Right lobe of liver (tissue), 6 donors: ENCODE measurements around the gene BLID. TPM values are rescaled to one million over a fixed set of nuclear protein-coding genes. Genes with fewer than 3 reads are reported as not detected.
A peak's percentile ranks its signal among the peaks of the same experiment; 100 is the strongest.

Experiments
- ATAC-seq, 4 donors: fragments of 200-7000 bp; cut with Tn5 transposase; one replicate each; pipeline ENCODE4 v1.9.1; 2020; ENCODE audit warnings: mild to moderate bottlenecking in 4 of 4, moderate library complexity in 4 of 4
- DNase-seq, 3 donors: peaks; one replicate each; pipeline ENCODE4 v3.0.0-alpha.2; 2020
- H3K27ac ChIP-seq, 3 donors: fragments of 200-600 bp; one replicate each; pipeline ENCODE4 v1.8.0; 2022
- H3K27me3 ChIP-seq, 2 donors: fragments of 200-600 bp; one replicate each; pipeline ENCODE4 v1.8.0; 2022
- H3K36me3 ChIP-seq, 4 donors: fragments of 200-600 bp; sonication (generic) in 1 of 4; one replicate each; pipeline versions ENCODE4 v1.5.1 to v1.8.0; 2017 to 2022; ENCODE audit warnings: control low read depth in 1 of 4
- H3K4me1 ChIP-seq, 4 donors: fragments of 200-600 bp; sonication (generic) in 1 of 4; one replicate each; pipeline versions ENCODE4 v1.5.1 to v1.8.0; 2017 to 2022; ENCODE audit warnings: control low read depth in 1 of 4
- H3K4me3 ChIP-seq, 3 donors: fragments of 200-600 bp; one replicate each; pipeline ENCODE4 v1.8.0; 2022
- H3K9me3 ChIP-seq, 4 donors: fragments of 200-600 bp; sonication (generic) in 1 of 4; one replicate each; pipeline versions ENCODE4 v1.5.1 to v1.8.0; 2017 to 2022; ENCODE audit warnings: control low read depth in 1 of 4
- POLR2A ChIP-seq: fragments of 450-650 bp; IDR thresholded peaks from one replicate; pipeline ENCODE4 v1.6.1; 2017; ENCODE audit warnings: antibody characterized with exemption, mild to moderate bottlenecking
- WGBS: methylation state at CpG from one replicate; pipeline ENCODE4 v1.1.6; 2018; ENCODE audit warnings: low coverage, low lambda C conversion rate; ENCODE audit not compliant: insufficient coverage; ENCODE audit errors: missing lambda C conversion rate; 5-methylcytosine and 5-hydroxymethylcytosine counted together
- intact Hi-C, 2 donors: fragments of 100-400 bp; cut with DNase I; formaldehyde crosslinking; loops; one replicate each; pipeline versions ENCODE4 v1.11.2 to v1.14.1; 2022
- total RNA-seq, 6 experiments: library from RNA; depleted of rRNA in 2 of 6; stranded (reverse); fragments of >200 nt in 2 of 6; fragmentation: NEBNext Ultra II Directional in 3 of 6; extraction: Animal tissue kit (Norgen Biotek cat#: 25700) in 3 of 6; gene quantifications; one replicate each; pipeline versions ENCODE4 v1.1.0 to v1.2.4, GENCODE V29; 2016 to 2023
- TF ChIP-seq, protein P1 (sequence below), 4 donors: fragments of 200-600 bp in 3 of 4; fragments of 450-650 bp in 1 of 4; IDR thresholded peaks; one replicate each; pipeline versions ENCODE4 v1.5.1 to v1.8.0; 2016 to 2022; ENCODE audit warnings: antibody characterized with exemption in 4 of 4, mild to moderate bottlenecking in 2 of 4
- donor health status: DM: no; HTN: yes; CAD: no.
- donor health status: DM: no; HTN: no; CAD: no.
- donor health status: DM: no; HTN: no; CAD: no.
- donor health status: DM: no; HTN: yes; CAD: no.
- donor health status: DM: no; HTN: yes; CAD: no.

The BLID gene
- total RNA-seq, 6 experiments from 2014 or later, result 0.24 to 0.93 (median 0.42) TPM; not detected in 3

DNA sequence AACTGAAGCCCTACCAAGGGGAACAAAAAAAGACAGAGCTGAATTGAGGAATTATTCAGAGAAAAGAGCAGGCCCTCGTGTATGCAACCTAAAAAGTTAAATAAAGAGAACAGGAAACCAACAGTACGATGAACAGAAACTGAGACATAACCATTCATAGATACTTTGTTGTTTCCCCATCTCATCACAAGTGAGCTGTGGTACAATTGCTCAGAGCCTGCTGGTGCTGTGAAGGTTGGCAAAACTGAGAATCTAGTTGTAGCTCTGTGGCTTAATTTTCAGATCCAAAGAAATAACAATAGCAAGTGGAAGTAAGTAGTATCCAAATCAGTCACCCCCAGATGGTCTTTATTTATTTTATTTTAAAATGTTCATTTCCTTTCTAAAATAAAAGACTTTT lies 37.7 kb upstream of the BLID start:
- intact Hi-C loops, result no loop called here
- TF ChIP-seq, protein P1, sequence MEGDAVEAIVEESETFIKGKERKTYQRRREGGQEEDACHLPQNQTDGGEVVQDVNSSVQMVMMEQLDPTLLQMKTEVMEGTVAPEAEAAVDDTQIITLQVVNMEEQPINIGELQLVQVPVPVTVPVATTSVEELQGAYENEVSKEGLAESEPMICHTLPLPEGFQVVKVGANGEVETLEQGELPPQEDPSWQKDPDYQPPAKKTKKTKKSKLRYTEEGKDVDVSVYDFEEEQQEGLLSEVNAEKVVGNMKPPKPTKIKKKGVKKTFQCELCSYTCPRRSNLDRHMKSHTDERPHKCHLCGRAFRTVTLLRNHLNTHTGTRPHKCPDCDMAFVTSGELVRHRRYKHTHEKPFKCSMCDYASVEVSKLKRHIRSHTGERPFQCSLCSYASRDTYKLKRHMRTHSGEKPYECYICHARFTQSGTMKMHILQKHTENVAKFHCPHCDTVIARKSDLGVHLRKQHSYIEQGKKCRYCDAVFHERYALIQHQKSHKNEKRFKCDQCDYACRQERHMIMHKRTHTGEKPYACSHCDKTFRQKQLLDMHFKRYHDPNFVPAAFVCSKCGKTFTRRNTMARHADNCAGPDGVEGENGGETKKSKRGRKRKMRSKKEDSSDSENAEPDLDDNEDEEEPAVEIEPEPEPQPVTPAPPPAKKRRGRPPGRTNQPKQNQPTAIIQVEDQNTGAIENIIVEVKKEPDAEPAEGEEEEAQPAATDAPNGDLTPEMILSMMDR (IDR thresholded peaks at IDR 0.05), result no peak
- no peak for TF ChIP-seq POLR2A
- no peaks in the 10 kb centered on the region for H3K27me3 ChIP-seq
- DNase-seq, result no peak
- no peaks in the 10 kb centered on the region for H3K36me3 ChIP-seq
- H3K4me1 ChIP-seq, result peaks cover 0 to 6% (median 0%) of the 10 kb centered on the region in 4 donors
- no peak for ATAC-seq
- WGBS, result 50% methylated on average over 2 of the region's 2 CpGs
- H3K27ac ChIP-seq, result no peak overlapping the region
- no peaks in the 10 kb centered on the region for H3K9me3 ChIP-seq
- H3K4me3 ChIP-seq, result no peak overlapping the region

DNA sequence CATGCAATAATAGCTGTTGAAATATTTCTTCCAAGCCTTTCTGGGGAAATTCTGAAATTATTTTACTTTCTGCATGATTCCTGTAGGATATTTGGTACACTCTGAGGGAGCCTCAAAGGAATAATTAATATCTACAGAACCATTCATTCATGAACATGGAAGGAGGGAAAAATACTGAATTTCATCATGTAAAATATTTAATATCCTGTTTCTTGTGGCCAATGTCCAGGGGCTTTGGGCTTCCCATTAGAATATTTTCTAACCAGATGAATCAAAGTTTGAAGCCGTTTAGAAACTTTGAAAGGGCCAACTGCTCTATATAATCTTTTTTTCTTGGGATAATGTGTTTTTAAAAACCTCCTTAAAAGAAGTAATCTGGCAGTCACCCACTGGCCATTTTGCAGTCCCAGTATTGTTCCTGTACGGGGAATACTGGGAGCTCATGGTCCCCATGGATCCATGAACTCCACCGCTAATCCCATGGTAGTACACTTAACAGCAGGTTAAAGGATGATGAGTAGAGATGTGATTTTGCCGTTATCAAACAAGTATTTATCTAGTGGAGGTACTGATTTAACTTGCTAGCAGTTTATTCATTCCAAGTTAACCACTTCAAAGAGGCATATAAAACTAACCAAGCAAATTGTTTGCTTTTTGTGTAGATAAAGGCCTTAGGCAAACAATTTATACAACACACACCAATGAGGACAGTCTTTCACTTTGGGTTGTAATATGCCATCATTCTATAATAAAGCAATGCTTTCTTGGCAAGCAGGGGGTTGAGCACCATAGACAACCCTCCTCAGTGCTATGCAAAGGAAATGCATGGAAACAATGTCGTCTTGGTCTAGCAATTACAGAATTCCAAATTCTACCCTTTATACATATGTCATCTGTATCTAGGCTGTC lies 34.5 kb upstream of the BLID start:
- no peak overlapping the region for H3K27ac ChIP-seq
- DNase-seq (no peak), ATAC-seq (peak in 2 of 4 donors; percentile 13 to 38)
- no peak for TF ChIP-seq POLR2A
- TF ChIP-seq, protein P1 (IDR thresholded peaks at IDR 0.05), result no peak
- H3K36me3 ChIP-seq, result no peaks in the 10 kb centered on the region
- intact Hi-C loops, result no loop called here
- 57% methylated on average over 5 of the region's 5 CpGs for WGBS
- H3K9me3 ChIP-seq, result no peaks in the 10 kb centered on the region
- H3K27me3 ChIP-seq, result no peaks in the 10 kb centered on the region
- H3K4me3 ChIP-seq, result no peak overlapping the region
- peaks cover 0 to 6% (median 0%) of the 10 kb centered on the region in 4 donors for H3K4me1 ChIP-seq

DNA sequence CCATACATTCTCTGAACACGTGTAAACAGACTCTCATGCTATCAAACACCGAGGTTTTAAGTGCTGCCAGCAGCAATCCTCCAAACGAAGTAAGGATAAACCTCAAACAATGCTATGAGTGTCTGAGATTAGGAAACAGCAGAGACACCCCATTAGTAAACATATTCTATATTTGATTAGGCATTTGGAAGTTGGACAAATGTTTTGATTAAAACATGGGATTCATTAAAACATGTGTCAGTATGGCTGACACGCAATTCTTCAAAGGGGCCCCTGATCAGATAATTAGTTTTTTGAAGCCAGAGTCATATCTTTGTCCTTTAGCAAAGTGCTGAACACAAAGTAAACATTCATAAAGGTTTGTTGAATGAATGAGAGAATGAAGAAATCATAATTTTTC lies 33.2 kb upstream of the BLID start:
- no peak overlapping the region for H3K4me3 ChIP-seq
- H3K9me3 ChIP-seq, result no peaks in the 10 kb centered on the region
- intact Hi-C loops, result no loop called here
- WGBS, result 67% methylated on average over 4 of the region's 4 CpGs
- no peaks in the 10 kb centered on the region for H3K27me3 ChIP-seq
- H3K36me3 ChIP-seq, result no peaks in the 10 kb centered on the region
- ATAC-seq, result no peak
- DNase-seq, result no peak
- no peak overlapping the region for H3K27ac ChIP-seq
- TF ChIP-seq, protein P1 (IDR thresholded peaks at IDR 0.05), result no peak
- no peak for TF ChIP-seq POLR2A
- peaks cover 0 to 6% (median 0%) of the 10 kb centered on the region in 4 donors for H3K4me1 ChIP-seq

DNA sequence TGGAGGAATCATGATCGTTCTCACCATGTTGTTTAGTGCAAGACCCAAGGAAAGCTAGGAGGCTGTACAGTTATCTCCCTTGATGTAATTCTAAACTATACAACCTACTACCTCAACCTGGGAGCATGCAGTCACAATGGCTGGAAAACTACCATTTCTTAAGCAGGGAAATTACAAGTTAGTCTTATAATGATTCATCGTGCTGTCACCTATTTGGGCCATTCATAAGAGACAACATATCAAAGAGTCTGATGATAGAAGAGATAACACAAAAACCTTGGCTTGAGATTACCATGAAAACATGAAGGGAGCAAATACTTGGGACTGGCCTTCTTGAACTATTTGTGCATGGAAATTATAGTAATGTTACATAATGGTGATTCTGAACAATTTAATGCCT lies 30.5 kb upstream of the BLID start:
- intact Hi-C loops, result no loop called here
- 90% methylated on average over 2 of the region's 2 CpGs for WGBS

More for the DNA sequence above, 30.5 kb upstream of the BLID start:
- Histone ChIP-seq H3K27ac (no peak overlapping the region), H3K4me3 (no peak overlapping the region), H3K36me3 (no peaks in the 10 kb centered on the region), H3K4me1 (peaks cover 0 to 6% (median under 1%) of the 10 kb centered on the region in 4 donors), H3K9me3 (no peaks in the 10 kb centered on the region), H3K27me3 (no peaks in the 10 kb centered on the region)
- ATAC-seq, result no peak
- no peak for DNase-seq
- TF ChIP-seq, protein P1 (IDR thresholded peaks at IDR 0.05), result no peak
